Measurements from ENCODE around the gene FGF14.

FGF14 gene

DNA sequence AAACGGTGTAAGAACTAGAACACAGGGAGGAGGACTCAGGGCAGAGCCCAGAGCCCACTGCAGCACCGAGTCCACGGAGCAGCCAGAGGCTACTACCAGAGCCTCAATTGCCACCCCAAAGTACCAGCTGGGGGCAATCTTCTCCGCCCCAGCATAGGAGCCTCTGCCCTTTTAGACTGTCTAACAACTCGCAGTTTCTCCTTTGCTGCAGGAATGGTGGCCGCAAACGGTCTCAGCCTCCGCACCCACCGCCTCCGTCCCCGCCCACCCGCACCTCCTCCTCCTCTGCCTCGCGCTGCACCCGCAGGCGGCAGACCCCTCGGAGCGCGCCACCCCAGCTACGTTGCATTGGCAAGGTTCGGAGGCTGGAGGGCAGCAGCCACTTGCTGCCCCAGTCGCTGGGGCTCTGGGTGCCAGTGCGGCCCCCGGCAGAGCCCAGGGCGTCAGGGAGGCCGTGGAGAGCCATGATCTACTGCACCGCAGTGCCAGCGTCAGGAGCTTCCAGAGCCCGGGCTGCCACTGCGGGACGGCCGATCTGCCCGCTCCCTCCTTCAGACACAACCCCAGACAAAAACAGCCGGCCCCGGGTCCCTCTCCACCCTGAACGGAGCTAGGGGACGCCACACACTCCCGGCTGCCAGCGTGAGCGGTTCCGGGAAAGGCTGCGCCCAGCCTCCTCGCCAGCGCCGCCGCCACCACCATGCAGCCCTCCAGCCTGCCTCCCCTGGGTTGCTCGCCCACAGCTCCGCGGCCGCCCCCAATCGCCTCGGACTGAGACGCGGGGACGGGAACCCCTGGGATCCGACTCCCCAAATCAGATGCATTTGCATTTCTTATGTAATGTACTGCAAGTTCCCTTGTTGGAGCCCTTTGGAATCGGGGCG is 1.8 kb downstream of the FGF14 start:
- Histone ChIP-seq H3K9me3 (replicated peaks in 1 of 11) (peaks cover 0 to 3% (median 2%) of the 10 kb centered on the region in 11 experiments; a peak in 11 of 22 replicates), H3K4me1 (no peaks in the 10 kb centered on the region), H3K36me3 (no peaks in the 10 kb centered on the region), H3K27ac (no peak overlapping the region), H3K4me2 (no peak overlapping the region), H3K4me3 (no peak overlapping the region), H4K20me1 (no peaks in the 10 kb centered on the region), H3K9ac (no peak overlapping the region), H3K27me3 (no peaks in the 10 kb centered on the region)
- TF ChIP-seq Cebpa-rat (IDR thresholded peaks at IDR 0.05) = no peak

DNA sequence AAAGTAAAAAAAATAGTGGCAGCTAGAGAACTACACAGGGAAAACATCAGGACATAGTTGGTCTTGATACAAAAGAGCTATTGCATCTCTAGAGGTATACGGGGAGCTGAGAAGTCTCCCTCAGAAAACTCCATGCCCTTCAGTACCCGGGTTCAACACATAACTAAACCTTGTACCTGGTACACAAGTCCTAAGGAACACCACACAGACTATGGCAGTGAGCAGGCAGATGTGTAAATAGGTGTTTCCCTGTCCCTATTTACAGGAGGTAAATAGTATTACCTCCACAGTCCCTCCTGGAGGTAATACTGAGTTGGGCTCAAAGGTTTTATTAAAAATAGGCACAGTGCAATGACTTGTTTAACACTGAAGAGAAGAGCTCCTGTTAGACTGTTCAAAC is 5.9 kb downstream of the FGF14 start:
- no peak overlapping the region for H3K4me3 ChIP-seq
- H3K27me3 ChIP-seq = no peaks in the 10 kb centered on the region
- no peaks in the 10 kb centered on the region for H3K36me3 ChIP-seq
- H3K4me1 ChIP-seq = no peaks in the 10 kb centered on the region
- no peak overlapping the region for H3K27ac ChIP-seq
- H3K9ac ChIP-seq = no peak overlapping the region
- no peaks in the 10 kb centered on the region for H4K20me1 ChIP-seq
- no peak for TF ChIP-seq Cebpa-rat (IDR thresholded peaks at IDR 0.05)
- no peak overlapping the region for H3K4me2 ChIP-seq
- H3K9me3 ChIP-seq (replicated peaks in 1 of 11) = peaks cover 10 to 19% (median 15%) of the 10 kb centered on the region in 11 experiments

DNA sequence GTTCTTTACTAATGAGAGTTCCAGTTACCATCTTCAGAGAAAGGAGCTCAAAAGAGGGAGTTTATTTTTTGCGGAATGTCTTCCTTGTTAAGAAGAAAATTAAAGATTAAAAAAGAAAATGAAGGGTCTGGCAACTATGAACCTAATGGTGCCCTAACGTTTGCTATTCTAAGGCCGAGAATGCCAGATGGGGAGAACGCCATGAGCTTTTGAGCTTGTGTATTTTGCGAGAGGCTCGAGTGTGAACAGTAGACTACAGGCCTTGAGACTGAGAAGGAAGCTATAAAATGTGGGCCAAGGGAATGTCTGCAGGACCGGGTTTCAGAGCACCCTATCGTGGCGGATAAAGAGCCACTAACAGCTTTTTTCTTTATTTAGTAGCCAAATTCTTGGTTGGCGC is 6.7 kb downstream of the FGF14 start:
- Histone ChIP-seq H3K4me3 (no peak overlapping the region), H3K27ac (no peak overlapping the region), H3K4me1 (no peaks in the 10 kb centered on the region), H3K4me2 (no peak overlapping the region), H3K9ac (no peak overlapping the region), H4K20me1 (no peaks in the 10 kb centered on the region), H3K9me3 (replicated peaks in 1 of 11) (peaks cover 10 to 19% (median 15%) of the 10 kb centered on the region in 11 experiments), H3K27me3 (no peaks in the 10 kb centered on the region), H3K36me3 (no peaks in the 10 kb centered on the region)
- TF ChIP-seq Cebpa-rat (IDR thresholded peaks at IDR 0.05) = no peak

DNA sequence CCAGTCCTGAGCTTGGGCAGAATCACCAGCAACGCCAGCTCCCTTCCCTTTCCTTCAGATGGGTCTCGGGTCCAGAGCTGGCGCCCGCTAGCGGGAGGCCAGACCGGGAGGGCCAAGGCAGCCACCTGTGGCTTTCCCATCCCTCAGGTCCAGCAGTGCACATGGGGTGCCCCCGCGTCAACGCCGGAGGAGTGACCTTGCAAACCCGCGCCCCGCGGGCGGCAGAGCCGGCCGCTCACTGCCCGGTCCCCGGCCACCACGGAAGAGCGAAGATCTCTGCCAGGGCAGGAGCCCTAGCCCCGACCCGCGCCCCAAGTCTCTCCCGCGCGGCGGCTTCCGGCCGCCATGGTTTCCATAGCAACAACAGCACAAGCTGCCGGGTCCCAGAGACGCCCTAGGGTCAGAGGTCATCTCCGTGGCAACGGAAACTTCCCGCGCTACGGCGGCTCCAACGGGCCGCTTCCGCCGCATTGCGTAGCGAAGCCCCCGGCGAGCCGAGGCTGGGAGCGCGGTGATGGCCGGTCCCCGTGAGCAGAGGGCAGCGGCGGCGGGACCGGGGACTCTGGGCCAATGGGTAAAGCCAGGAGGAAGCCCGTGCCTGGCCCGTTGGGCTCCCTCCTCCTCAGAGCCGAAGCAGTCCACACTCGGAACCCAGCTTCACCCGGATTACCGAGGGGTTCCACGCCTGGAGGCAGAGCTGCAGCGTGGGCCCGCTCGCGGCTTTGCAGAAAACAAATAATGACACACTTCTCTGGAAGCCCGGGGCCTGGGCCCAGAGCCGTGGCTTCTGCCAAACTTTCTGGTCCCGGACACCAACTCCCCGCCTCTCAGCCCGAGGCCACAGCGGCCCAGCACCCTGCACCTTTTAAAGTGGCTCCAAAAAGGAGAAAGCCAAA is 7.4 kb downstream of the FGF14 start:
- TF ChIP-seq Cebpa-rat (IDR thresholded peaks at IDR 0.05) = no peak
- H3K4me1 ChIP-seq = no peaks in the 10 kb centered on the region
- H3K4me3 ChIP-seq = no peak overlapping the region
- no peaks in the 10 kb centered on the region for H3K36me3 ChIP-seq
- H3K27me3 ChIP-seq = no peaks in the 10 kb centered on the region
- no peak overlapping the region for H3K9ac ChIP-seq
- H3K4me2 ChIP-seq = no peak overlapping the region
- H3K9me3 ChIP-seq (replicated peaks in 1 of 11) = peaks cover 10 to 19% (median 15%) of the 10 kb centered on the region in 11 experiments
- H4K20me1 ChIP-seq = no peaks in the 10 kb centered on the region
- no peak overlapping the region for H3K27ac ChIP-seq

DNA sequence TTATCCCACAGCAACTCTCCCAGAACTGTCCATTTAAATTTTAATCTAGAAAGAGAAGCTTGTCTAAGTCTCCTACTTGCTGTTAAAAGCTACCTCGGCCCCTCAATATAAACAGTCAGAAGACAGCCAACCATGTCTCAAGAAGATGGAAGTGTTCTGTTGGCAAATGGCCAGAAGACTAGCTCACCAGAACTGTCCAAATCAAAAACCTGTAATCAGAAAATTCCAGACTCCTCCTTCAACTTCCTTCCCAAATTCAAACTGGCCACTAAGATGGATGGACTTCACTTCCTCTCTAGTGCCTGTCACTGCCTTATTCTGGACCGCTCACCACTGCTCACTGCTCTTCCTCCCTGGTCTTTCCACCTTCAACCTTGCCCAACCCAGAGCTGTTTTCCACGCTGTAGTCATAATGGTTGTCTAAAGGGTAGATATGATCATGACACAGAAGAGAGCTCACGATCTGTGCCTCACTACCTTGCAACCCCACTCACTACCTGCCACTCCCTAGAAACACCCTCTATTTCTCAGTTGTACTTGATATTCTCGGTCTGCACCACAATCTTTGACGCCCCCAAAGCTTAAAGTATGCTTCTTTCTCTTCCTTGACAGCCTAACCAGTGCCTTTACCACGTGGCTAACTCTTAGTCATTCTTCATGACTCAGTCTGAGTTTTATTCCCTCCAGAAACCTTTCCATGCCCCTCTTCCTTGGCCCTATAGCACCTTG is 9.2 kb downstream of the FGF14 start:
- H3K4me3 ChIP-seq = no peak overlapping the region
- H3K27ac ChIP-seq = no peak overlapping the region
- TF ChIP-seq Cebpa-rat (IDR thresholded peaks at IDR 0.05) = no peak
- H3K36me3 ChIP-seq = no peaks in the 10 kb centered on the region
- H3K4me2 ChIP-seq = no peak overlapping the region
- no peak overlapping the region for H3K9ac ChIP-seq
- no peaks in the 10 kb centered on the region for H3K27me3 ChIP-seq
- 0 out of 20 replicates have a peak, but pooled peaks cover 0 to 4% (median 0%) of the 10 kb centered on the region in 10 experiments for H3K4me1 ChIP-seq
- H4K20me1 ChIP-seq = no peaks in the 10 kb centered on the region
- peaks cover 10 to 19% (median 15%) of the 10 kb centered on the region in 11 experiments for H3K9me3 ChIP-seq (replicated peaks in 1 of 11)

DNA sequence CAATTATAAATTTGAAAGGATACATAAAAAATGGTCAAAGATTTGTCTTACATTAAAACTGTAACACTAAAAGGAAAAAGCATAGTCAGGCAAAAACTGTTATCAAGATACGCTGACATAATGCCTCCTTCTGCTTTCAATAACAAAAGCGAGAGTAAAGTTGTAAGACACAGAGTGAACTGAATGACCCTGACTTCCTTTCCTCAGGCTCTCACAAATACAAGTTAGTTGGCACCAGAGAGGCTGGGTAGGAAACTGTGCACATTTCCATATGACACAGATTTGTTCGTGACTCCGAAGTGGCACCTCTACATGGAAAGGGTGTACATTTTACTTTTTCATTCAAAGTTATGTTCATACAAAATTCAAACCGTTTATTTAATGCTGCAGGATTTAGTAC is 15.4 kb downstream of the FGF14 start:
- H3K4me3 ChIP-seq = no peak overlapping the region
- no peak overlapping the region for H3K27ac ChIP-seq
- H3K4me2 ChIP-seq = no peak overlapping the region
- H3K9ac ChIP-seq = no peak overlapping the region
- no peak for TF ChIP-seq Cebpa-rat (IDR thresholded peaks at IDR 0.05)
- no peaks in the 10 kb centered on the region for H4K20me1 ChIP-seq
- H3K36me3 ChIP-seq = no peaks in the 10 kb centered on the region
- H3K27me3 ChIP-seq = no peaks in the 10 kb centered on the region
- H3K4me1 ChIP-seq = 0 out of 20 replicates have a peak, but pooled peaks cover 0 to 4% (median 0%) of the 10 kb centered on the region in 10 experiments
- no peaks in the 10 kb centered on the region for H3K9me3 ChIP-seq (replicated peaks in 1 of 11)

DNA sequence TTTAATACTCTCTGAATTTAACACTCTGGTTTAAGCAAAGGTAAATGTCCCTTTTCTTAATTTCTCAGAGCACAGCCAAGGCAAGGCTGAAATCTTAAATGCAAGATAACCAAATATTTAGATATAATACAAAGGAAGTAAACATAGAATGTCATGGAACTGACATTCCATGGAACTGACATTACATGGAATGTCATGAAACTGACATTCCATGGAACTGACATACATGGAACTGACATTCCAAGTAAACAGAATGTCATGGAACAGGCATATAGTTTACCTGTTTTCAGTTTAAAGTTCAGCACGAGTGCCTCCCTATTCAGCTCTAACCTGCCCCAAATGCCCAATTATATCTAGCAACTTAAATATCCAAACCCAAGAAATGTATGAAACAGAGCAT is 21.8 kb downstream of the FGF14 start:
- no peaks in the 10 kb centered on the region for H3K4me1 ChIP-seq
- no peak for TF ChIP-seq Cebpa-rat (IDR thresholded peaks at IDR 0.05)
- H3K27me3 ChIP-seq = no peaks in the 10 kb centered on the region
- no peak overlapping the region for H3K4me2 ChIP-seq
- H3K4me3 ChIP-seq = no peak overlapping the region
- no peaks in the 10 kb centered on the region for H3K36me3 ChIP-seq
- no peaks in the 10 kb centered on the region for H4K20me1 ChIP-seq
- H3K27ac ChIP-seq = no peak overlapping the region
- H3K9ac ChIP-seq = no peak overlapping the region
- no peaks in the 10 kb centered on the region for H3K9me3 ChIP-seq (replicated peaks in 1 of 11)

DNA sequence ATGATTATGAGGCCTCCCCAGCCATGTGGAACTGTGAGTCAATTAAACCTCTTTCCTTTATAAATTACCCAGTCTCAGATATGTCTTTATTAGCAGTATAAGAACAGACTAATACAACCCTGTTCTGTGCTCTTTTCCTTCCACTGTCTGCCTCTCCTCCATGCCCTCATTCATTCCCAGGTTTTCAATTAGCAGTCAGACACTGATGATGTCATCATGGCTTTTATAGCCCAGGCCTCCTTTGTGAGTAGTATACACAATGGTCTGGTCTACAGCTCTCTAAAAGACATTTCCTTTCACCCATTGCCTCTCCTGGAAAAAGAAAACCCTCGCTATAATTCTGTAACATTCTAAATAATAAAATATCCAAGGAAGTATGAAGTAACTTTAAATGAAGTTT is 25.5 kb downstream of the FGF14 start:
- TF ChIP-seq Cebpa-rat (IDR thresholded peaks at IDR 0.05) = no peak
- H3K4me2 ChIP-seq = no peak overlapping the region
- no peak overlapping the region for H3K27ac ChIP-seq
- H4K20me1 ChIP-seq = no peaks in the 10 kb centered on the region
- no peaks in the 10 kb centered on the region for H3K36me3 ChIP-seq
- H3K4me1 ChIP-seq = no peaks in the 10 kb centered on the region
- no peak overlapping the region for H3K9ac ChIP-seq
- no peaks in the 10 kb centered on the region for H3K27me3 ChIP-seq
- no peaks in the 10 kb centered on the region for H3K9me3 ChIP-seq (replicated peaks in 1 of 11)
- H3K4me3 ChIP-seq = no peak overlapping the region

DNA sequence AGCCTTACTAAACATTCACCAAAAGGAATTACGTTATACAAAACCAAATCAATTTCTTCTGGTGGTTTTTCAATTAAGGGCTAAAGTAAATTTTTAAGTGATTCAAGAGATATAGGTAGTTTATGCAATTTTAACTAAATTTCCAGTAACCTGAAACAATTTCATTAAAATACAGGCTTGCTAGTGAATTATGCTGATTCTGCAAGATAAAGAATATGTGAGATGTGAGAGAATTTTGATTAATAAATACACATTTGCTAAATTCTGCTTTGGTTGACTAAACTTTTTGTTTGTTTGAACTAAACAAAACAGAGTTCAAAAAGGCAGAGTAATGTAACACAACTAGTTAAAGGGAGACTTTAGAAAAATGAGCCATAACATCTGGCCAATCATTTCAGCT is 27.1 kb downstream of the FGF14 start:
- Histone ChIP-seq H3K36me3 (no peaks in the 10 kb centered on the region), H3K27me3 (no peaks in the 10 kb centered on the region), H3K9me3 (replicated peaks in 1 of 11) (no peaks in the 10 kb centered on the region), H3K27ac (no peak overlapping the region), H3K4me1 (no peaks in the 10 kb centered on the region), H3K9ac (no peak overlapping the region), H3K4me2 (no peak overlapping the region), H3K4me3 (no peak overlapping the region), H4K20me1 (no peaks in the 10 kb centered on the region)
- no peak for TF ChIP-seq Cebpa-rat (IDR thresholded peaks at IDR 0.05)

Measured in BLaER1 treated with 17β-estradiol and CSF1 and Interleukin-3, amounts not matched to agents 10 nM and 100 nM (cell line).